Endothelial cell of umbilical vein (primary cell): Measurements from ENCODE around the gene LRTM2. TPM values are rescaled to one million over a fixed set of nuclear protein-coding genes. Genes with fewer than 3 reads are reported as not detected.

ENCODE experiments used
- BruUV-seq: library from RNA; stranded (reverse); fragments of 400-500 nt; replicated peaks from 2 replicates; lab custom pipeline; 2021; lab: Mats Ljungman, UMichigan
- CTCF ChIA-PET: fragments of 300-600, 350-600 bp; sonication (Branson Sonifier 250); formaldehyde crosslinking; loops from one replicate; lab custom pipeline; 2021; ENCODE audit warnings: antibody characterized with exemption, inconsistent platforms; lab: Charles Lee
- POLR2A ChIA-PET: fragments of 300-600, 350-600 bp; sonication (Branson Sonifier 250); formaldehyde crosslinking; loops from one replicate; lab custom pipeline; 2021; ENCODE audit warnings: antibody characterized with exemption, inconsistent platforms; lab: Charles Lee
- DNase-seq: peaks from one replicate; pipeline ENCODE4 v3.0.0-alpha.2; 2011; ENCODE audit warnings: low read depth, low spot score
- FAIRE-seq: peaks from 2 replicates; lab custom pipeline; 2011; peaks lifted over from hg19 to GRCh38; lab: Jason Lieb, UNC
- H2AFZ ChIP-seq: 2 replicates; pipeline ENCODE4 v1.6.0; 2012; ENCODE audit warnings: low read depth, low read length, control low read depth, inconsistent platforms
- H3K27ac ChIP-seq: 2 replicates; pipeline ENCODE4 v1.5.1; 2011; ENCODE audit warnings: low read depth, mild to moderate bottlenecking, control low read depth, low read length, moderate library complexity; ENCODE audit not compliant: insufficient read depth
- H3K27me3 ChIP-seq, 2 experiments: 2 replicates each; pipeline versions ENCODE4 v1.6.0 to v1.6.1; 2011; ENCODE audit warnings: low read length in 2 of 2, mixed read lengths in 1 of 2; ENCODE audit not compliant: control insufficient read depth in 2 of 2, insufficient read depth in 2 of 2
- H3K36me3 ChIP-seq, 2 experiments: 2 replicates in 1 of 2; 3 replicates in 1 of 2; pipeline ENCODE4 v1.5.1; 2011; ENCODE audit warnings: low read length in 2 of 2, mild to moderate bottlenecking in 1 of 2, moderate library complexity in 1 of 2; ENCODE audit not compliant: control insufficient read depth in 2 of 2, insufficient read depth in 2 of 2; ENCODE audit errors: extremely low read depth in 1 of 2
- H3K4me1 ChIP-seq: 3 replicates; pipeline ENCODE4 v1.5.1; 2011; ENCODE audit warnings: mild to moderate bottlenecking, low read length; ENCODE audit not compliant: control insufficient read depth, insufficient read depth; ENCODE audit errors: extremely low read depth
- H3K4me2 ChIP-seq: 2 replicates; pipeline ENCODE4 v1.6.1; 2011; ENCODE audit warnings: low read length, control low read depth, mixed read lengths; ENCODE audit not compliant: insufficient read depth
- H3K4me3 ChIP-seq, 3 experiments: fragments of 200-600 bp in 1 of 3; sonication (generic), shearing (Covaris generic) in 1 of 3; replicated peaks in 1 of 3; 2 replicates each; pipeline ENCODE4 v1.5.1; 2011 to 2016; ENCODE audit warnings: control low read depth in 3 of 3, low read length in 3 of 3, mild to moderate bottlenecking in 2 of 3, inconsistent platforms in 1 of 3, low read depth in 1 of 3, moderate library complexity in 1 of 3; ENCODE audit not compliant: insufficient read depth in 1 of 3
- H3K79me2 ChIP-seq: 2 replicates; pipeline ENCODE4 v1.6.0; 2012; ENCODE audit warnings: low read length, inconsistent platforms; ENCODE audit not compliant: control insufficient read depth, insufficient read depth
- H3K9ac ChIP-seq: replicated peaks from 2 replicates; pipeline ENCODE3; 2011; ENCODE audit warnings: low read length, control low read depth; ENCODE audit not compliant: insufficient read depth; ENCODE audit errors: extremely low read depth
- H3K9me1 ChIP-seq: replicated peaks from 3 replicates; pipeline ENCODE4 v1.6.0; 2011; ENCODE audit warnings: mild to moderate bottlenecking, low read length; ENCODE audit not compliant: control insufficient read depth, insufficient read depth; ENCODE audit errors: extremely low read depth
- H3K9me3 ChIP-seq: replicated peaks from 2 replicates; pipeline ENCODE4 v1.5.1; 2012; ENCODE audit warnings: low read length, inconsistent platforms; ENCODE audit not compliant: control insufficient read depth, insufficient read depth
- H4K20me1 ChIP-seq: replicated peaks from 2 replicates; pipeline ENCODE3; 2011; ENCODE audit warnings: mild to moderate bottlenecking, low read length; ENCODE audit not compliant: control insufficient read depth, insufficient read depth; ENCODE audit errors: extremely low read depth
- CTCF ChIP-seq, 2 donors: IDR thresholded peaks; 1 replicate in 1 of 2; 2 replicates in 1 of 2; pipeline ENCODE4 v1.5.1; 2011; ENCODE audit warnings: low read length in 2 of 2, mild to moderate bottlenecking in 2 of 2, moderate library complexity in 2 of 2, control low read depth in 1 of 2, inconsistent platforms in 1 of 2, low read depth in 1 of 2; ENCODE audit not compliant: insufficient read depth in 1 of 2; ENCODE audit errors: extremely low read depth in 1 of 2
- EZH2 ChIP-seq: IDR thresholded peaks from 2 replicates; pipeline ENCODE4 v1.6.1; 2012; ENCODE audit warnings: borderline replicate concordance, low read depth, mild to moderate bottlenecking, moderate library complexity, low read length, inconsistent platforms; ENCODE audit not compliant: severe bottlenecking
- FOS ChIP-seq: IDR thresholded peaks from 2 replicates; pipeline ENCODE4 v1.6.1; 2011; ENCODE audit warnings: mild to moderate bottlenecking, low read length, moderate library complexity, borderline replicate concordance; ENCODE audit not compliant: insufficient read depth
- GATA2 ChIP-seq: IDR thresholded peaks from 2 replicates; pipeline ENCODE4 v1.7.0; 2011; ENCODE audit warnings: low read depth, mild to moderate bottlenecking, moderate library complexity, mixed read lengths, low read length; ENCODE audit not compliant: insufficient read length, insufficient read depth
- JUN ChIP-seq: IDR thresholded peaks from 2 replicates; pipeline ENCODE4 v1.6.1; 2011; ENCODE audit warnings: borderline replicate concordance, low read depth; ENCODE audit not compliant: insufficient read length, insufficient read depth
- MAX ChIP-seq: IDR thresholded peaks from 2 replicates; pipeline ENCODE4 v1.6.1; 2011; ENCODE audit not compliant: insufficient read depth, insufficient read length
- MYC ChIP-seq: IDR thresholded peaks from one replicate; pipeline ENCODE4 v1.6.1; 2011; ENCODE audit warnings: mild to moderate bottlenecking, low read depth, low read length
- POLR2A ChIP-seq: IDR thresholded peaks from 2 replicates; pipeline ENCODE4 v1.6.1; 2012; ENCODE audit warnings: low read depth, mild to moderate bottlenecking, control low read depth, low read length
- POLR2AphosphoS5 ChIP-seq: IDR thresholded peaks from 2 replicates; pipeline ENCODE4 v1.6.1; 2012; ENCODE audit warnings: low read depth, mild to moderate bottlenecking, control low read depth, low read length, moderate library complexity; ENCODE audit not compliant: insufficient read depth
- dilution Hi-C: fragments of 300-500 bp; cut with MboI; formaldehyde crosslinking; loops from one replicate; pipeline ENCODE4 v1.15.0; 2019; ENCODE audit warnings: low sequenced_read_pairs; ENCODE audit not compliant: extremely low pct_ligation_motif_present
- intact Hi-C: fragments of 100-400 bp; cut with micrococcal nuclease; formaldehyde crosslinking; loops from one replicate; pipeline ENCODE4 v1.10.0; 2022
- polyA plus RNA-seq, 4 experiments: library from polyadenylated mRNA; depleted of rRNA in 3 of 4; stranded (reverse) in 3 of 4; unstranded in 1 of 4; fragments of >200 nt; gene quantifications; 2 replicates each; pipeline versions ENCODE4 v1.2.1 to v1.2.3, GENCODE V29; 2011 to 2012; ENCODE audit warnings: missing spikeins in 1 of 4
- total RNA-seq: library from RNA; stranded (reverse); gene quantifications from 2 replicates; pipeline ENCODE4 v1.2.3, GENCODE V29; 2021

Gene LRTM2
- total and polyA plus RNA-seq, 2 donors (not counting 3 experiments of a cell fraction or from before 2014, with no cell fraction given) = not detected

GRCh38 chr12:1790444-1790843 is 29.9 kb upstream of the LRTM2 start:
- TF ChIP-seq GATA2 (no peak), CTCF (IDR thresholded peaks at IDR 0.05; ENCODE audit: extremely low read depth in 1 of 2, insufficient read depth in 1 of 2, low read depth in 1 of 2, low read length in 2 of 2) (no peak), POLR2AphosphoS5 (no peak), EZH2 (no peak), JUN (no peak), FOS (no peak), MYC (no peak), MAX (no peak), POLR2A (no peak)
- ChIA-PET POLR2A (interaction anchor here (0.7 to 1.3 kb wide), 3 partner anchors 100 to 138 kb away, joined by 3 to 7 read pairs (median 4); partner anchors contain the start of gene ADIPOR2), CTCF (interaction anchor here (0.9 to 8.1 kb wide), 36 partner anchors 8 to 672 kb away, joined by 3 to 840 read pairs (median 11); partner anchors contain the start of genes ADIPOR2 and DCP1B)
- no peaks in the 10 kb centered on the region for H3K27me3 ChIP-seq
- intact Hi-C loops = no loop called here
- H3K4me3 ChIP-seq = no peak overlapping the region
- no peaks in the 10 kb centered on the region for H3K9me3 ChIP-seq
- H3K9me1 ChIP-seq = no peaks in the 10 kb centered on the region
- H3K4me1 ChIP-seq = no peaks in the 10 kb centered on the region
- DNase-seq = no peak
- peaks cover 0 to 8% of the 10 kb centered on the region in 2 experiments for H3K36me3 ChIP-seq
- H3K4me2 ChIP-seq = no peak overlapping the region
- dilution Hi-C loops = no loop called here
- H3K9ac ChIP-seq = no peak overlapping the region
- no peak overlapping the region for H3K27ac ChIP-seq
- H3K79me2 ChIP-seq = no peaks in the 10 kb centered on the region
- no TSS peak for BruUV-seq
- FAIRE-seq = no peak
- H4K20me1 ChIP-seq = no peaks in the 10 kb centered on the region
- no peak overlapping the region for H2AFZ ChIP-seq
